HTR-8/SVneo (cell line): ENCODE results near the gene KANSL1.

Source experiments
- DNase-seq: peaks from one replicate; pipeline ENCODE4 v3.0.0; 2011; ENCODE audit warnings: low spot score, mixed read lengths; ENCODE audit not compliant: insufficient read length
- FAIRE-seq: peaks from 2 replicates; lab custom pipeline; 2011; peaks lifted over from hg19 to GRCh38; lab: Jason Lieb, UNC

The KANSL1 gene

DNA sequence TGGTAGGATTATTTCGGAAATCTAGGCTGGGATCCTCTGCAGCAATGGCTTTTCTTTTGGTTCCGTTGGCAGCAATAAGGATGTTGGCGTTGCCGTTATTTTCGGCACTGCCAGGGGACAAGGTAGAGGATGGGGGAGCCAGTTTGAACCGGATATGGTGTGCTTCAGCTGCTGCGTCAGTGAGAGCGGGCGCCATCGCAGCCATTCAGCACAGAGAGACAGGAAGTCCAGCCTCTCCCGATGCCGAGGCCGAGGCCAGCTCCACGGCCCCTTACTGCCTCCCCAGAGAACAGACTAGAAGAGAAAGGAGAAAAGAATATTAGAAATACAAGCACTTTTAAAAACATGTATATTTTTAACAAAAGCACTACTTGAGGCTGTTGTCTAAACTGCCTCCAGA lies 21.3 kb downstream of the KANSL1 start:
- DNase-seq (no peak), FAIRE-seq (no peak)

DNA sequence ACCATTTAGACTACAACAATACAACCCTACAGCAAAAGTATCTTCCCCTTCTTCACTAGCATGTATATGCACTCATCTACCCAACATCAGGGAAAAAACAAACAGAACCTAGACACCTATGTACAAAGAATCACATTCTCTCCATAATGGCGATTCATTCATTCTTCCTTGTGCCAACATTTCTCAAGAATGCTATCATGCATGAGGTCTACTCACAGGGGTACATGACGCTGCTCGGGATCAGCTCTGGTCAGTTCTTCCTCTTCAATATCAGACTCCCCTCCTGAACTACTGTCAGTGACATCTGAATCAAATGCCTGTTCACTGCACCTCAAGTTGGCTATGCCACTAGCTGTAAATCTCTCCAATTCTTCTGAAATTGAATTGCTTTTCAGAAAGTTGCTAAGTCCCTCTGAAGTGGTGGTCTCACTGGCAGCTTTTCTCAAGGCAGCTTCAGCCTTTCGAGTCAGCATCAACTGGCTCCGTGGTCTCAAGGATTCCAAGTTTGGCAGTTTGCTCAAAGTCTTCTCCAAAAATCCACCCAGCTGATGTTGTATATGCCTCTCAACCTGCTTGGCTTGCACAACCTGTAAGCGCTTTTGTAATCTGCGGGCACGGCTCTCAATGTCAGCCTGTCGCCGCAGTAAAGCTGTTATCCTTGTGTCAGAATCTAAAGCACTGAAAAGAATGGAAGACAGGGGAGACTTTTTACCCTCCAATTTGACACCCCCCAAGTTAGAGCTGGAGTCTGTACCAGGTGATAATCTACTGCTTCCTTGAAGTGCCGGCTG lies 22.4 kb downstream of the KANSL1 start:
- no peak for FAIRE-seq
- DNase-seq, result no peak

DNA sequence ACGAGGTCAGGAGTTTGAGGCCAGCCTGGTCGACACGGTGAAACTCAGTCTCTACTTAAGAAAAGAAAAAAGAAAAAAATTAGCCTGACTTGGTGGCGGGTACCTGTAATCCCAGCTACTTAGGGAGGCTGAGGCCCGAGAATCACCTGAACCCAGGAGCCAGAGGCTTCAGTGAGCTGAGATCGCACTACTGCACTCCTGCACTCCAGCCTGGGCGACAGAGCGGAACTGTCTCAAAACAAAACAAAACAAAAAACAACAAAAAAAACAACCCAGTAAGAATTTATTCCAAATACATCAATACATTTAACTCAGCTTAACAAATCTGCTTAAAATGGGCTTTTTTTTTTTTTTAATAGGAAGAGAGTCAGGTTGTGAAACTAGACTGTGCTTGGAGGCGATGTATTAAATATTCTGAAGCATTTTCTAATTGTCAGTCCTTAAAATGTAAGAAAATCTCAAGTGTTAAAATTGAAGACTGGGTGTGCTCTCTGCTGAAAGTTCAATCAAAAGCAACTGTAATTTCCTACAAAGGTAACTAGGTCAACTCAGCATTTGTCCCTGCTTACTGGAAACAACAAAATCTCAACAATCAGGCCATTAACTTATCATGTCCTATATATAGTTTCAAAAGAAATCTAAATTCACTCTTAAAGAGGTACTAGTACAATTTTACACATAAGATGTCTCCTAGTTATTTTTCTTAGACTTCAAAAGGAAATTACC lies 23.2 kb downstream of the KANSL1 start:
- FAIRE-seq, result no peak
- no peak for DNase-seq

DNA sequence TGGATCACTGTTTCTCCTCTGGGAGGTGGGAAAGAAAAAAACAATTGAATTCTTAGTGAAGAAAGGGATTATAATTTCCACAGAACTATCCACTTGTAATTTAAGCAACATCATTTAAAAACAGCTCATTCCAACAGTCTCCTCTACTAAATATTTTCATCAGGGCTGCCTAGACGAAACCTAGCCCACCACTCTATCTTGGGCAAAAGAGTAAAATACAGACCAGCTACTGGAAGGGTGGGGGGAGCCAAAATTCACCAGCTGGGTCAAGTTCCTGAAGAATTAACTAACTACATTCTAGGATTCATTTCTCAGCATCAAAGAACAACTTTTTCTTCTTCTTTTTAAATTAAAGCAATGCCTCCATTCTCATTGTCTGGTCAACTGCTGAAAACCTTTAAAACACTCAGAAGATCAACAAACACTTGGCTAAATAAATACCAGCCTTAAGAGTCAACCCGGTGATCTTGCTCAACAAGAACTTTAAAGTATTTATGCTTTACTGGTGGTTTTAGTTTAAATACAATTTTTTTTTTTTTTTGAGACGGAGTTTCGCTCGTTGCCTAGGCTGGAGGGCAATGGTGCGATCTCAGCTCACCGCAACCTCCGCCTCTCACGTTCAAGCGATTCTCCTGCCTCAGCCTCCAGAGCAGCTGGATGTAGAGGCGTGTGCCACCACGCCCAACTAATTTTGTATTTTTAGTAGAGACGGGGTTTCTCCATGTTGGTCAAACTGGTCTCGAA lies 25.2 kb downstream of the KANSL1 start:
- no peak for FAIRE-seq

DNA sequence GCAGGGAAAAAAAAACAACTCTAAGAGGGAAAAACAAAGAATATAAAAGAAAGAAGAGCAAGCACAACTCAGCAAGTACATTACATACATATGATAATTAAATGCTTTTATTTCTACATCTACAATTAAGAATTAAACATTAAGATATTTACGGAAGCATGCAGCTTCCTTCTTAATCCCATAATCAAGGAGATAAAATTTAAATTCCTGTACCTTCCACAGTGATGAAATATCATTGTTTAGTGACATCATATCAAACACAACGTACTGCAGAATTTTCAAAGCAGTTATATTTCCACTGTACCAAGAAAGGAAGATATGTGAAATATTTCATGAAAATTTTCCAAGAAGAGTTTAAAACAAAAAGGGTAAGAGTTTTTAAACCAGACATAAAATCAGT lies 26.0 kb downstream of the KANSL1 start:
- DNase-seq (no peak), FAIRE-seq (no peak)

More for the DNA sequence above, 25.2 kb downstream of the KANSL1 start:
- DNase-seq, result no peak

DNA sequence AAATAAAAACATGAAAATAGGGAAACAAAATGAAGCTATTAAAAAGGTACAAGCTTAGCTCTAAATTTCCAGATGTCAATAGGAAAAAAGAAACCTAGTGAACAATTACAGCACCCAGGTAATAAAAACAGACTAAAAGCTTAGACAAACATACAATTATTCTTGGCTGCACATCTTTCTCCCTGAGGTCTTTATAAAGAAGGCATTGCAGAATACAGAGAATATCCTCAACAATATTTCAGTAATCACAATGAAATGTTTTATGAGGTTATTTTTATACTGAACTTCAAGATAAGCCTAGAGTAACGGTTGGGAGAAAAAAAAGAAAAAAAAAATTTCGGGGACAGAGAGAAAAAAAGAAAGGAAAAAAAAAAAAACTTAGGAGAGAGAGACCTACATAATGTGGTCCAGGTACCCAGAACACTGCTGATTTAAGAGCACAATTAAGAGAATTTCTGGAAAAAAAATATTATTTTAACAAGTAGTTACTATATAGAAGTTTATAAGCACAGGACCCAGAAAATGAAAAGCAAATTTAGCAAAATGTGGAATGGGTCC lies 26.5 kb downstream of the KANSL1 start:
- DNase-seq, result no peak
- no peak for FAIRE-seq

DNA sequence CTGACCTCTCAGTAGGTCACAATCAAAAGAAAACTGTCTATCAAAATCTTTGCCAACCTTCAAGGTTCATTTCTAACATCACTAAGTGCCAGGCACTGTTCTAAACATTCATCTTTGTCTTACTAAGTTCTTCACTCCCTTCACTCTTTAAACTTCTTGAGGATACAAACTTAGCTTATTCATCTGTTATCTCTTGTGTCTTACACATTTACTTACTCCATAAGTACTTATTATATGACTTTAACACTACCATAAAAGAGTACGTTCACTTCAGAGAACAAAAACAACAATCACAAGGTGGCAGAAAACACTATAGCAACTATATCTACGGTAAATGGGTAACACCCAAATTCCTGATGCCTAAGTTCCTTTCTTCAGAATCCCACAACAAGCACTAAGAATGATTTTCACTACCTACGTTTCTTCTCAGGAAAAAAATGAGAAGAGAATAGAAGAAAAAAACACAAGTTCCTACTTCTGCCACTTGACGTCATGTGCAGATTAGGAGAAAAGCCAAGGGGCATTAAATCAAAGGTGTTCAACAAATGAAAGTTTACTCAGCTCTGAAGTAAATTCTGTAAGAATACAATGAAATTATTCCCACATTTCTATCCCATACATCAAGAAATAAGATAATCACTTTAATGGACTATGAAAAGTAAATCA lies 29.2 kb downstream of the KANSL1 start:
- no peak for DNase-seq
- FAIRE-seq, result no peak

DNA sequence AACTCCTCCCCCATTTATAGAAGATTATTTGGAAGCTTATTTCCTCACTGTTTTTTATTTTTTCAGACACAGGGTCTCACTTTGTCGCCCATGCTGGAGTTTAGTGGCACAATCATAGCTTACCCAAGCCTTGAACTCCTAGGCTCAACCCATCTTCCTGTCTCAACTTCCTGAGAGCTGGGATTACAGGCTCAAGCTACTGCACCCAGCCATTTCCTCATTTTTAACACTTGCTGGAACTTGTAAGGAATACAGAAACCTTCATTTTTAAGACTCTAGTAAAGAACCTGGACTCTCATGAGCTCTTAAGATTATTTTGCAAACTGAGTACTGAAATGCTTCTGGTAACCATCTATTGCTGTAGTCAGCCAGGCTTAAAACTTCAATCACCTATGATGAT lies 29.9 kb downstream of the KANSL1 start:
- FAIRE-seq, result no peak

DNA sequence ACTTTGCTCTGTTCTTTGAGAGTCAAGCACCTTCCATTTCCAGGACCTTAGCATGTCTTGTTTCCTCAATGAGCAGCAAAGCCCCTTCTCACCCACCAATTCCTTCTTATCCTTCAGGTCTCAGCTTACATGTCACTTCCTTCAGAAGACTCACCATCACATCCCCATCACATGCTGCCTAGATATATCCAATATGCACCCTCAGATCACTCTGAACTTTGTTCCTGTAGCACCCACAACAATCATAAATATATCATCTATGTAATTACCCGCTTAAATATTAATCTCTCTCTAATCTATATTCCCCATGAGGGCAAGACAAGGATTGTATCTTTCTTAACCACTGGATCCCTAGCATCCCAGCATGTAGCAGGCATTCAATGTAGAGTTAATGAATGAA lies 30.4 kb downstream of the KANSL1 start:
- DNase-seq (no peak), FAIRE-seq (no peak)

More for the DNA sequence above, 29.9 kb downstream of the KANSL1 start:
- DNase-seq, result no peak

DNA sequence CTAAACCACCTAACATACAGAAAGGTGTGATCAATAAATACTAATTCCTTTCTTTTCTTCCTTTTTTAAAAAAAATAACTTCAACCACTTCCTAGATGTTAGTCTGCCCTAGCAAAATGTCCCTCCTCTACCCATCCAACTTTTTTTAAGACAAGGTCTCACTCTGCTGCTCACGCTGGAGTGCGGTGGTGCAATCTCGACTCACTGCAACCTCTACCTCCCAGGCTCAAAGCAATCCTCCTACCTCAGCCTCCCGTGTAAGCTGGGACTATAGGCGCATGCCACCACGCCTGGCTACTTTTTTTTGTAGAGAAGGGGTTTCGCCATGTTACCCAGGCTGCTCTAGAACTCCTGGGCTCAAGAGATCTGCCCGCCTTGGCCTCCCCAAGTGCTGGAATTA lies 33.1 kb downstream of the KANSL1 start:
- FAIRE-seq (no peak), DNase-seq (no peak)

DNA sequence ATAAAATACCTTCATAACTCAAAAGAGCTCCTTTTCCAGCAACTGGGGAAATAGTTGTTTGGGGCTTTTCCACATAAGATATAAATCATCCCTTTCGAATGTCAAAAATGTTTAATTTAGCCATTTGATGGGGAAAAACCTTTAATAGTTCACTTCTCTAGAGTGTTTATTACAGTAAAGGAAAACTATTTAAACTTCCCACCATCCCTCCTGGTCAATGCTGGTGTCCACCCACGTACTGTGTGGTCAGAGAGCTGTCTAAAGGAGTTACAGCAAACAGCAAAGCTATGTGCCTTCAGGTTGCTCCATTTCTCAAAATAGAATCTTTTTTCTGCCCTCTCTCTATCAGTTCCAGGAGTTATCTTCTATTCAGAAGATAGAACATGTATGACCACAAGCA lies 33.5 kb downstream of the KANSL1 start:
- DNase-seq, result peak; percentile 32
- no peak for FAIRE-seq

DNA sequence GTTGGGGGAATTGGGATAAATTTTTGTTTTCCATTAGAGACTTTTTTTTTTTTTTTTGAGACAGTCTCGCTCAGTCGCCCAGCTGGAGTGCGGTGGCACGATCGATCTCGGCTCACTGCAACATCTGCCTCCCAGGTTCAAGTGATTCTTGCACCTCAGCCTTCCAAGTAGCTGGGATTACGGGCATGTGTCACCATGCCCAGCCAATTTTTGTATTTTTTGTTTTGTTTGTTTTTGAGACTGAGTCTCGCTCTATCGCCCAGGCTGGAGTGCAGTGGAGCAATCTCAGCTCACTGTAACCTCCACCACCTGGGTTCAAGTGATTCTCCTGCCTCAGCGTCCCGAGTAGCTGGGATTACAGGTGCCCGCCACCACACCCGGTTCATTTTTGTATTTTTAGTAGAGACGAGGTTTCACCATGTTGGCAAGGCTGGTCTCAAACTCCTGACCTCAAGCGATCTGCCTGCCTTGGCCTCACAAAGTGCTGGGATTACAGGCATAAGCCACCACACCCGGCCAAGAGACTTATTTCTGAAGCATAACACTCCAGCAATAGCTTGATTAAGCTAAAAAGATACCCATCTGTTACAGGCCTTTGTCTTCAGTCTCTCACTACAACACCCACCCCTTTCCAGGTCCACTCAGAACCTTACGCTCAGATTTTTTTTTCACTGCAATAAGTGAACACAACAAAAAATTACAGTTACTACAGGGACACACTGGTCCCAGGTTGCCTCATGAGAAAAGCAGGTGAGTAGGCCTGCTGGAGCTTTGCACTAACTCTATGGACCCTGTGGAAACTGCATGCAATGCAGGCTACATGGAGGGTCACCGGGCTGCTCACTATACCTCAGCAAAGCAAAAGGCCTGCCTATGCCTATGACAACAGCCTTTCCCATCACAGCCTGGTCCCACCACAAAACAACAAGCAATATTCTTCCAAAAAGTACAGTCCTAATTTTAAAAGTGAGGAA lies 34.6 kb downstream of the KANSL1 start:
- DNase-seq (no peak), FAIRE-seq (no peak)

DNA sequence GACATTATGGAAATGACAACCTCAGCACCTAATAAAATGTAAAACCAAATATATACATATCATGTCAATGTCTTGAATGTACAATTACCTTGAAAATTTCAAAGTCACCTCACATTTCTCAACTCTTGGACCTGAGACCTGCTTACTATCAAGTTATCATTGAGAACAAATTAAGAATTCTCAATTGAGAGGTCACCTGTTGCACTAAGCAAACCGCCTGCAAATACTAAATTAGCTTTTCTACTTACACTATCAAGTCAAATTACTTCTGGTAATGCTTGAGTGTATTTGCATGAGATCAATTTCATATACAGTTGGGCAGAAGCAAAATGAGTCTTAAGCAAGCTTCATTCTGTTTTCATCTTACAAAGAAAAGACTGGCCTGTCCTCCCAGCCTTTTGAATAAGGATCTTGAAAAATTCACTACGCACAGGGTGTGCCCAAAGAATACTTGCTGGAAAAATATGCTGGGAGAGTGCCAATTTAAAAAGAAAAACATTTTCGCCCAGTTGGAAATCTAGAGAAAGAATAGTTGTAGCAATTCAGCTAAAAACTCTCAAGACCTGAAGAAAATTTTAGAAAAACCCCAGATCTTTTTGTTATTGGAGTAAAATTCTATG lies 35.7 kb downstream of the KANSL1 start:
- FAIRE-seq (no peak), DNase-seq (no peak)

DNA sequence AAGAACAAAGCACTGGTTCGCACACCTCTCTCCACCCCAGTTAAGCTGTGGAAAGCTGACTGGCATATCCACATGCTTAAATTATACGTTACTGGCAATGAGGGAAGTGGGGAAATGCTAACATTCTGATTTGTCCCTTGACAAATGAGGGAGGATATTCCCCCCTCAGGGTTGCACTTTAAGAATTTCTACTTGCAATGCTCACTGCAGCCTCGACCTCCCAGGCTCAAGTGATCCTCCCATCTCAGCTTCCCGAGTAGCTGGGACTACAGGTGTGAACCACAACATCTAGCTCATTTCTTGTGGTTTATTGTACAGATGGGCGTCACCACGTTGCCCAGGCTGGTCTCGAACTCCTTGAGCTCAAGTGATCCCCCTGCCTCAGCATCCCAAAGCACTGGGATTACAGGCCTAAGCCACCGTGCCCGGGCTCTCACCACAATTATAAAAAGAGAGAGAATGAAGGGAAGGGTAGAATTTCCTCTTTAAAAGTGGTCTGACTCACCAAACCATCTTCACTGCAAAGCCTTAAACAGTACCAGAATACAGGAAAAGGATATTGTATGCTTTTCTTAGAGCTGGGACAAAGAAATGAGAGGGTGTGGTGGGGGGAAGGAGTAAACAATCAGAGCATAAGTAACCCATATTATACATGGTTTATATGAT lies 38.9 kb downstream of the KANSL1 start:
- no peak for DNase-seq
- no peak for FAIRE-seq

DNA sequence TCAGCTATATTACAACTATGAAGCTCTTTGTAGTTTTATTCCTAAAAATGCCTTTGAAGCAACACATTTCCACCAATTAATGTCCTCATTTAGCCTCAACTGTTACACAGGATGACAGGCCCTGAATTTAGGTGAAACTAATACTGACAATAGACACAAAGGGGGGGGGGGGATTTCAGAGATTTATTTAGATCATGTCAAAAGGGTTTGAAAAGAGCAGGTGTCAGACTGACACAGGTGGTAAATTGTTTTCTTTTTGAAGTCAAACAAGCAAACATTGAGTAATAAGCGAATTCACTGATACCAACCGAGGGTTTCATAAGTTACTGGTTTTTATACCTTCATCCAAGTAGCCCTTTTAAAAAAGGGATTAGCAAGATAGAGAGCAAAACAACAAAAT lies 40.8 kb downstream of the KANSL1 start:
- FAIRE-seq (no peak), DNase-seq (no peak)

DNA sequence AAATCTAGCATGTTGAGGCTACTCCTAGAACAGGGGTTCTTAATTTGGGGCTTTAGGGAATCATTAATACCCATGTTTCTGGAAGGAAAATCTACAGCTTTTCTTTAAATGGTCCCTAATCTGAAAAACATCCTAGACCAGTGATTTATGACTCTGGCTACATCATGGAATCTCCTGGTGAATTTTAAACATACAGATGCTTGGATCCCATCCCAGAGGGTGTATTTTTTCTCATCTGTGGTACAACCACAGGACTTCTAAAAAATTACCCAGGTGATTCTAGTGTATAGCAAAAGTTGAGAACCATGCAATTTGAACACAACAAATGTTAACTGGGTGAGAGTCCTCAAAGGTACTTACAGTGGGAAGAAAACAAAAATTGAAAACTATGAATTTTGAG lies 41.5 kb downstream of the KANSL1 start:
- DNase-seq, result no peak
- FAIRE-seq, result no peak

DNA sequence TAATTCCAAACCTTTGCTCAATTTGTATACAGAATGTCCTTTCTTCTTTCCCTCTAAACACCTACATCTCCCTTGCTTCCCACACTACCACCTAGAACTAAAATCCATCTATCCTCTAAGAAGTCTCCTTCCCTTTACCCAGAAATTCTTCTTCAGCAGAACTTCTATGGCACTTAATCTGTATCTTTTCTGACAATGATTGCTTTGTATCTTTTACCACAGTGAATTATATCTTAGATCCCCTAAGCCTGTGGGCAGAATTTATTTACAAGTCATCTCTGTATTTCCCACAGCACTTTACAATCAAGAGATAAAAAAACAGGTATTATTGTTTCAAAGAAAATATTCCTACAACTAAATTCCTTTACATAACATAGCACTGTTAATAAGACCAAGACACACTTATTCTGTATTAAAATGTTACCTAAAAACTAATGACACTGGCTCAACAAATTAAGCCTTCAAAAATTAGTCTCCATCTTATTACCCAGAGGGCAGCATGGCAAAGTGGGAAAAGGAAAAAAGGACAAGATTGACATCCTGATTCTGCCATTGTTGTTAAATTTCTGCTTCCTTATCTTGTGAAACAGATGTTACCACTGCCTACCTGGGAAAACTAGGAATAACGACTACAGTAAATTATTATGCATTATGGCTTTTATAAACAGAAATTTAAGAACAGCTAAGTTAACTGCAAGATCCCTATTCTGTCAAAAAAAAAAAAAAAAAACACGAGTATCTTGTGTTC lies 42.8 kb downstream of the KANSL1 start:
- DNase-seq (no peak), FAIRE-seq (no peak)
